HG03575 (cell line): ENCODE measurements around the gene RP9.
A peak's percentile ranks its signal among the peaks of the same experiment; 100 is the strongest.

Experiments
- ATAC-seq: cut with Tn5 transposase; IDR thresholded peaks from one replicate; pipeline ENCODE4 v1.9.1; 2021; ENCODE audit not compliant: unreplicated experiment, insufficient number of reproducible peaks, low FRiP score; ENCODE audit errors: extremely low read depth

RP9 gene, protein sequence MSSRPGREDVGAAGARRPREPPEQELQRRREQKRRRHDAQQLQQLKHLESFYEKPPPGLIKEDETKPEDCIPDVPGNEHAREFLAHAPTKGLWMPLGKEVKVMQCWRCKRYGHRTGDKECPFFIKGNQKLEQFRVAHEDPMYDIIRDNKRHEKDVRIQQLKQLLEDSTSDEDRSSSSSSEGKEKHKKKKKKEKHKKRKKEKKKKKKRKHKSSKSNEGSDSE

DNA sequence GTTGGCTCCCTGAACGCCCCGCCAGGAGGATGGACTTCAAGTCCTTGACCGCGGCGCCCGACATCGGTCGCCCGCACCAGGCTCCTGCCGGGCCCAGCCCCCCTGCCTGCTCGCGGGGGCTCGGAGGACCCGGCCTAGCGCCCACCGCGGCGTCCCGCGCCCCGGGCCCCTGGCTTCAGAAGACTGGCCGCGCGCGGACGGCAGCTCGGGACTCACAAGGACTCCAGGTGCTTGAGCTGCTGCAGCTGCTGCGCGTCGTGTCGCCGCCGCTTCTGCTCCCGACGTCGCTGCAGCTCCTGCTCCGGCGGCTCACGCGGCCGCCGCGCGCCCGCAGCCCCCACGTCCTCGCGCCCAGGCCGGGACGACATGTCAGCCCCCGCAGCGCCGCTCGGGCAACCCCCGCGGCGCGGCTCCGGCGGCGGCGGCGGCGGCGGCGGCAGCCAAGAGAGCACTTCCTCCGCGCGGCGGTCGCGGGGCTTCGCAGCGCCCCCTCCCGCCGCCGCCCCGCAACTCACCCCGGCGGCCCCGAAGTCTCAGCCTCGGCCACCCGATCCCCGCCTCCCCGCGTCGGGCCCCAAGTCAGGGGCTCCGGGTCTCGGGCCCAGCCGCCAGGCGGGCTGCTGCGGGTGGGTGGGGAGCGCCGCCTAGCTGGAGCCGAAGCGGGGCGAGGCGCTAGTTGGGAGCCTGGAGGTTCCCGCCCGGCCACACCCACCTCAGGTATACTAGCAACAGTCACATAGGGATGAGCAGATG is at the start of gene RP9:
Gene RP9, minus strand, starts transcription at position 400 of the 753 bp plus-strand sequence. Its CDS starts 32 bp downstream, at position 368.
- ATAC-seq, result no peak

DNA sequence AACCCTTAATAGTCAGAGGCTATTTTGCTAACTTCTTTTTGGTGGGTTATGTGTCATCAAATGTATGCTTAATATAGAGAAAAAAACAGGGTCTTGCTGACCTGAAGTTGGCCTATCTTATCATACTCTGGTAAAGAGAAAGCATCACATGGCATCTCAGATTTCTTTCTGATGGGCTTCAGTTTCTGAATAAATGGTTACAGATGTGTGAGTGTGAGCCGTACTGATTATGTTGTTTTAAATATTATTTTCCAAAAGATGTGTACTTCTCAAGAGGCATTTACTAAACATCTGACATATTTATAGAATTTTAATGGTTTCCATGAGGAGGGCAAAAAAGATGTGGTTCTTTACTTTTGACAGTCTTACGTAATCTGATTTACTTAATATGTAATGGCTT is 48.6 kb upstream of the RP9 start:
- no peak for ATAC-seq

DNA sequence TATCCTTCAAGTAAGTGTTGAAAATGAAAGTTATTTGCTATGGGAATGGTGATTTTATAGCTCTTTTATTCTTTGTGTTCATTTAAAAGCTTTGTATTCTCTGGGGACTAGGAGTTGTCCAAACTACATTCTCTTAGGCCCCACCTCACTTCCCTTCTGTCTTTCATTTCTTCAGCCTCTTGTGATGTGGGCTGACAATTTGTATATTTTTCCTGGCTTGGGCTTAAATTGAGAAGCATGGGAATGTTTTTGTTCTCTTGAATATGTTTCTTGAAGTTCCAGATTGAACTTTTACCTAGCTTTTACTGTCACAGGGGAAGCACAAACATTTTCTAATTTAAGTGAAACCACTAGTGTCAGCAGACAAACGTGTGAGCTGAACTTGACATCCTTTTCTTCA is 48.1 kb upstream of the RP9 start:
- no peak for ATAC-seq

DNA sequence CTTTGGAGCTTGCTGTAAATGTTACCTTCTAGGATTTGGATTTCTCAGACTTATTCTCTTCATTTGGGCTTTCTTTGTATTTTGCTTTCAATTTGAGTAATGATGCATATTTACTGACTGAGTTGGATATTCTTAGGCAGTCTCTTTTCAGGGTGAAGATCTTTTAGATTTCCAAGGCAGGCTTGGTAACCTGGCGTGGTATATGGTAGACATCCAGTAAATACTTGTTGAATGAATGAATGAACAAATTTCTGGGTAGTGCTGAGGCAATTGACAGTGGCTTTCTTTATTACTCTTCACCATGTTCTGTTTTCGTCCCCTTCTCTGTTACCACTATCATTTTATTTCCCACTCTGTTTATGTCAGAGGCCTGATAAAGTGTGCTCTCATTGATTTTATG is 47.2 kb upstream of the RP9 start:
- ATAC-seq, result no peak

DNA sequence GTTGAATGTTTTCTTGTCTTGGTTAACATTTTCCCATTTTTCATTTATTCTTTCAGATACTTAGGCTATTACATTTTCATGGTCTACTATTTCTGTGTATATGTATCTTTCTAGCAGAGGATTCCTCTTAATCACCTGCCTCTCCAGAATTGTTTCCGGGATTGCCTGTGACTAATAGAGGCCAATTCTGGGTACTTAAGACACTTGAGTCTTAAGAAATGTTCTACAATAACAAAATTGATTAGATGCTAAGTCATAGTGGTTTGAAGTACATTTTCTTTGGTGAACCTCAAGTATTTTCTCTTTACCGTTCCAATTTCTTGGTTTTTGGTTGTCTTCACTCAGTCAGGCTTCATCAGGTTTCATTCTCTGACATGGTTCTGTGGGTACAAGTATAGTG is 46.6 kb upstream of the RP9 start:
- no peak for ATAC-seq

DNA sequence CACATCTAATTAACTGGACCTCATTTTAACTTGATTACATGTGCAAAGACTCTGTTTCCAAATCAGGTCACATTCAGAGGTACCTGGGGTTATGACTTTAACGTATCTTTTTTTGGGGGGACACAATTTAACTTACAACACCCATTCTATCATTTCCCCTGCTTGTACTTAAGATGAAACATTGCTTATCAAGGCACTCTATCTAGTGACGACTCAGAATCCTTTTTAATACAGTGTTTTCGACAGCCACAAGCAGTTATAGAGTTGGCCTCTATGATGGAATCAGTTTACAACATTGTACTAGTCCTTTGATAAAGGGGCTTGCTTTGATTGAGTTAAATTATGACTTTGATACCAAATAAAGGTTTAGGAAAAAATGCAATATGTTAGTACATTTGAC is 42.9 kb upstream of the RP9 start:
- ATAC-seq, result no peak

DNA sequence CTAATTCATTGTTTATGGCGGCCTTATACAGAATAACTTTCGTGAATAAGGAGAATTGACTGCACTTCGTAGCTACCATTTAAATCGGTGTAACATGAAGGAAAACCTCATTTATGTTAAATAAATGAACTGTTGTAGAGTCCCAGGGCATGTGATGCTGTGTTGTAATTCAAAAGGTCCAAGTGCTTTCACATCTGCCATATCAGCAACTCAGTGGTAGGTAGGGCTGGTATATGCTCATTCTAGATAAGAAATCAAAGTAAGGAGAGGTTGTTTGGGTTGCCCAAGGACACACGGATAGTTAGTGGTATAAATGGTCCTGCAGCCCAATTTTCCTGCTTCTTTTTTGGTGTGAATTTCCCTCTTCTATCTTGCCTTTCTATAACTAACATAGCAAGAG is 36.0 kb upstream of the RP9 start:
- no peak for ATAC-seq

DNA sequence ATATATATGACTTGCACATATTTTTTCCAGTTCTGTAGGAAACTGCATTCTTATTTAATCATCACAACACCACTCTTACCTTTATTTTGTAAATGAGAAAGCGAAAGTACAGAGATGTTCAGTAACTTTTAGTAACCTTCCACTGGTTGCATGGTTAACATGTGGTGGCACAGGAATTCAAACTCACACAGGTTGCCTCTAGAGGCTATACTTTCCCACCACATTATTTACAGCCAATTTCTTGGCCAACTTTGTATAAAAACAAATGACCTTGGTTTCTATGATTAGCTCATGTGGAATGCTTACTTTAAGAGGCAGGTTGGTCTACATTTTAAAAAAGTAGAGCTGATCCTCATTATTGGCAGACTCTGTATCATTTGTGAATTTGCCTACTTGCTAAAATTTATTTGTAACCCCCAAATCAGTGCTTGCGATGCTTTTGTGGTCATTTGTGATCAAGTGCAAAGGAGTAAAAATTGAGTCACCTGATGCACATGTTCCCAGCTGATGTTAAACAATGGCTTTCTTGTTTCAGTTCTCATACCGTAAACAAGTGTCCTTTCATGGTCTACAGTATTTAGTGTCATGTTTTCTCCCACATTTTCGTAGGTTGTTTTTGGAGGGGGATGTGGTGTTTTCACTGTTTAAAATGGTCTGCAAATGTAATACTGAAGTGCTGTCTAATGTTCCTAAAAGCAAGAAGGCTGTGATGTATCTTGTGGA is 35.0 kb upstream of the RP9 start:
- ATAC-seq, result no peak

DNA sequence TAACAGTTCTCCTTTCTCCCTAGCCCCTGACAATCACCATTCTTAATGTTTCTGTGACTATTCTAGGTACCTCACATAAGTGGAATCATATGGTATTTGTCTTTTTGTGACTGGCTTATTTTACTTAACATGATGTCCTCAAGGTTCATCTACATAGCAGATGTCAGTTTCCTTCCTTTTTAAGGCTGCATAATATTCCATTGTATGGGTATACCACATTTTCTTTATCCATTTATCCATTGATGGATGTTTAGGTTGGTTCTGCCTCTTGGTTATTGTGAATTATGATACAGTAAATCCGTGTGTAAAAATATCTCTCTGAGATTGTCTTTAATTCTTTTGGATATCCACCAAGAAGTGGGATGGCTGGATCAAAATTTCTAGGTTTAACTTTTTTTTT is 33.4 kb upstream of the RP9 start:
- no peak for ATAC-seq

DNA sequence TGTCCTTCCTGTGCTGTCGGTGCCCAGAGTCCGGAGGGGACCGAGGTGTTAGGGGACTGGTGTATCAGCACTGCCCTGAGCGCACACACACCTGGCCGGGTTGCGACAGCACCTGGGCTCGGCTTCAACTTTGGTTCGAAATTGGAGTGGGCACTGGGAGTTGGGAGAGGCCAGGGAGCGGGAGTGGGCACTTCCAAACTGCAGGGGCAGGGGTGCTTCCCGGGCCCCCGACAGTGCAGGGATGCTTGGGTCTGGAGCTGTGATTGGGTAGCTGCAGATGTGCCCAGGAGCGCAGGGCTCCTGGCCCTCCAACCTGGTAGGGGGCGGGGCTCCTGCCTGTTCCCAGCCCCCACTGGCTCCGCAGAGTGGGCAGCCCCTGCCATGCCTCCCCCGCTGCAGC is 27.9 kb upstream of the RP9 start:
- ATAC-seq, result no peak

DNA sequence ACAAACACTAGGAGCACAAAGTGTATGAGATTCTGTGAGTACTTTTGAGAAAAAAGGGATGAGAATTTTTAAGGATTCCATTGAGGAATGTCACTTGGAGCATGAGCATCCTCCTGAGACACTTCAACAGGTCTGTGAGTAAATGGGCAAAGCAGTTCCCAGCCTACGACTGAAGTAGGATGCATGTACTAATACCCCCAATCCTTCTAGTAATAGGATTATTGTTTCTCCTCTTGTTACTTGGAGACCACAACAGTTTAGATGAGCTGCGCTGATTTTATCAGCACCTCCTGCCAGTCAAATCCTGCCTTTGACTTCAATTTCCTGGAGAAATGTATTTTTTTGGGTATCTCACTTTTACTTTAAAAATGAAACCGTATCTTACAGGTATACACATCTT is 21.0 kb upstream of the RP9 start:
- ATAC-seq, result no peak

DNA sequence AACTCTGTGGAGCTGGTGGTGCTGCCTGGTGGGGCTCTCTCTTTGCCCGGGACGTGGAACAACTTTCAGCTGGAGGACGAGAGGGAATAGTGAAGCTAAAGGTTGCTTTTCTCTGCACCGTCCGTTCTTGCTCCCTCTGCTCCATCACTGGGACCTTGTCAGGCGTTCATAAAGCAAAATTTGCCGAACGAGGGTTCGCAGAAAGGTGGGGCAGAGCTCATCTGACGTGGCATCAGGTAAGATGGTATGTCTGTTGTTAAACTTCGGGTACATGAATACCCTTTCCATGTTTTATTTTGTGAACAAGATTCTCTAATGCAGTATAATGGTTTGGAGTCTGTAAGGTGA is 20.6 kb upstream of the RP9 start:
- no peak for ATAC-seq

DNA sequence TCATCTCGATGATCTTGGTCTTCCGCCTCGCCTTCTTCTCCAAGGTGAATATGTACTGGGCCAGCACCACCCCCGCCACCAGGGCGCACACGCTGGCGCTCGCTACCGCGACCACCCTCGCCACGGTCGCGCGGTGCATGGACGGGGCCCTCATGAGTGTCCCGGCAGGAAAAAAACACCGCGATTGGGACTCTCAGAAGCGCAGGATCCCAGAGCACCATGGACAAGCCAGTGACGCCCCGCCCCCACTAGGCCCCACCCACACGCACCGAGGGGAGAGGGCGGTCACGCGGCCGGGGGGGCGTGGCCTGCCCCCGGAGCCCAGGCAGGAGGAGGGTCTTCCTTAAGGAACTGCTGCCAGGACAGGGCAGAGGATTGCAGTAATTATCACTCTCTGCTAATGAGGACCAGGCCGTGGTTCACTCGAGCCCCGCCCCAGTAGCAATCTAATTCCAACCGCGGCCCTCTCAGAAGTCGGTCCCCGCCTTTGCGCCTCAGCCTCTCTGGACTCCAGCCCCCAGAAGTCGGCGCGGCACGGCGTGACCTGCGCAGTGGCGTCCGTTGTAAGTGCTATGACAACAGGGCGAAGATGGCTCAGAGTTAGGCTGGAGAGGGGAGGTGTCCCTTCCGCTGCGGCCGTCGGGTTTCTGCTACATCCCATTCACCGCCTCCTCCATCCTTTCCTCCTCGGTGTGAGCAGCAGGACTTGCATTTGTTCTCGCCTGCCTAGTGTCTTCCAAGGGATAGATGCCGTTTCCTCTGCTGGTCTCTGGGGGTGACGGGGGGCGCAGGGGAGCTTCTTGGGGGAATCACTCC is 20.0 kb upstream of the RP9 start, which contains the start of gene BBS9:
Gene BBS9, plus strand, starts transcription at position 575 of the 816 bp plus-strand sequence. CDS start 16,689 bp downstream, outside the sequence.
- ATAC-seq, result peak; percentile 98

DNA sequence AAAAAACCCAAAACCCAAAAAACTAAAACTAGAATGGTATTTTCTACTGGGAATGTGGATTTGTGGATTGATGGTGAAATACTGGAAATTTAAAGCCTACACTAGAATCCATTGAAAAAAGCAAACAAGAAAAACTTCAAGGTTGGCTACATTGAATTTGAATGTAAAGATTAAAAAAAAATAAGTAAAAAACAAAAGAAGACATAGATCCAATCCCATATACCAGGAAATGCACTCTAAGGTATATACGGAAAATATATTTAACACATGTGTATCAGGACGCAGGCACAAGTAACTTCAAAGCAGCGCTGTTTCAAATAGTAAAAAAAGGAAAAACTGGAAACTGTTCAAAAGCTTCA is 19.4 kb upstream of the RP9 start:
- ATAC-seq, result no peak

DNA sequence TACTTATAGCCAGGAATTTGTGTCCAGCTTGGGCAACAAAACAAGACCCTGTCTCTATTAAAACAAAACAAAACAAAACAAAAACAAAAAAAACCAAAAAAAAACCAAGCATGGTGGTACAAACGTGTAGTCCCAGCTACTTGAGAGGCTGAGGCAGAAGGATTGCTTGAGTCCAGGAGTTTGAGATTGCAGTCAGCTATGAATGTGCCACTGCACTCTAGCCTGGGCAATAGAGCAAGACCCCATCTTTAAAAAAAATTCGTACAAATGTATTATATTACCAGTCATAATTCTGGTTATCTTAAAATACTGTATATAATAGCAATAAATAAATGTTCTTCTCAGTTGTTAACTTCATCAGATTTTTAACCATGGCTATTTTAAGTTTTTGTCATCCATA is 17.9 kb upstream of the RP9 start:
- no peak for ATAC-seq

DNA sequence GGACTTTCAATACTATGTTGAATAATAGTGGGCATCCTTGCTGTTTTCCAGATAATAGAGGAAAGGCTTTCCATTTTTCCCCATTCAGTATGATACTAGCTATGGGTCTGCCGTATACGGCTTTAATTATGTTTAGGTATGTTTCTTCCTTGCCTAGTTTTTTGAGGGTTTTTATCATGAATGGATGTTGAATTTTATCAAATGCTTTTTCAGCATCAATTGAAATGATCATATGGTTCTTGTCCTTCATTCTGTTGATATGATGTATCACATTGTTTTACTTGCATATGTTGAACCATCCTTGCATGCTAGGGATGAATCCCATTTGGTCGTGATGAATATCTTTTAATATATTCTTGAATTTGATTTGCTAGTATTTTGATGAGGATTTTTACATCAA is 9.2 kb upstream of the RP9 start:
- no peak for ATAC-seq

DNA sequence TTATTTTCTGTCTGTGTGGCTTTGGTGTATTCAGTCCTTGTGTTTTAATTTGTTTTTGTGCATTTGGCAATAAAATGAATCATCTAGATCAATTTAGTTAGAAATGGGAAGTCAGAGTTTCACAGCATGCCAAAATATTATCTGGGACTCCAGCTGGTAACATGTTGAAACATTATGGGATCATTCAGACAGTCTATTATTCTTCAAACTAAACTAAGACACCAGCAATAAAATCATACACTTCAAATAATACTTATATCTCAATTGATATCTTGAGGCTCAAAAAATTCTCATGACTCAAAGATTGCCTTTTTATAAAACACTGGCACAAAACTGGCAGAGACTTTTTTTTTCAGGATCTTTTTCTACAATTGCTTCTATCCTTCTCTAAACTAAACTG is 5.8 kb upstream of the RP9 start:
- ATAC-seq, result no peak

DNA sequence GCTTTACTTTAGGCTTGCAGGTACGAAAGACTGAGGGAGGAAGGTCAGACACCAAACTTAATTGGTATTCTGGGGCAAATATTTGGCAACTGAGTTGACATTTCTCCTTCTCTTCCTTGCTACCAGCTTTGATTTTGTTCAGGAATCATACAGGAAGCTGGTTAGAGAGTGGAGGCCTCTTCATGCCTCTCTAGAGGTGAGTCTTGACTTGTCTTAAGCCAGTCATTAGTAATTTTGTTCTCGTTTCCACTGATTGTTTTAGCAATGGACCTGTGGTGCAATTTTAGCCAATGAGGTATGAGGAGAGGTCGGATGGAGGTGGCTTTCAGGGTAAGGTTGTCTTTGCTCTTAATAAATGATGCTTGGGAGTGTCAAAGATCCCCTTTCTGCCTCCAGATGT is 2.4 kb upstream of the RP9 start:
- no peak for ATAC-seq

DNA sequence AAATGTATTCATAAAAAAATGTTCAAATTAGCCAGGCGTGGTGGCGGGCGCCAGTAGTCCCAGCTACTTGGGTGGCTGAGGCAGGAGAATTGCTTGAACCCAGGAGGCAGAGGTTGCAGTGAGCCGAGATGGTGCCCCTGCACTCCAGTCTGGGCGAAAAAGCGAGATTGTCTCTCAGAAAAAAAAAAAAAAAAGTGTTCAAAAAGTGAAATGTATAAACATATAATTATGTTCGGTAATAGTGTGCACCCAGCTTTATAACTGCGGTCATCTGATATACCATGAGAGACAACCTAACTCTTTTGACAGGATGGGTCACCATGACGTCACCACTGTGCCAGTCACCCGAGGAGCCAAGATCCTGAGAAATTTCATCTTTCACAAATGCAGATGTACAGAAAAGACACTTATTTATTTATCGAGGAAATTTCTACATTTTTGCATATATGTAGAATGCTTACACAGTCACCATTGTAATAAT is 594 bp upstream of the RP9 start:
- no peak for ATAC-seq
